Neuron (in vitro differentiated cells): ENCODE data around the gene CCDC88C.
"Not testable (repeated sequence)": the region's sequence is repeated elsewhere in the genome, so short reads cannot be mapped to it uniquely, and the experiment has no call there.

Source experiments
- H2AFZ ChIP-seq: one replicate; pipeline ENCODE4 v1.6.1; 2013; ENCODE audit warnings: low read depth, mild to moderate bottlenecking, inconsistent platforms, low read length, moderate library complexity
- H3K27me3 ChIP-seq: one replicate; pipeline ENCODE4 v1.6.1; 2013; ENCODE audit warnings: low read length; ENCODE audit not compliant: insufficient read depth
- H3K36me3 ChIP-seq: one replicate; pipeline ENCODE4 v1.6.1; 2013; ENCODE audit warnings: low read length; ENCODE audit not compliant: insufficient read depth
- H3K4me1 ChIP-seq: one replicate; pipeline ENCODE4 v1.6.1; 2013; ENCODE audit warnings: low read length; ENCODE audit not compliant: insufficient read depth
- H3K4me3 ChIP-seq: 2 replicates; pipeline ENCODE4 v1.5.1; 2013; ENCODE audit warnings: mild to moderate bottlenecking, low read length, moderate library complexity
- H3K9me3 ChIP-seq: one replicate; pipeline ENCODE4 v1.6.1; 2013; ENCODE audit warnings: low read length

CCDC88C gene

GRCh38 chr14:91232603-91233002 is 185.0 kb downstream of the CCDC88C start:
- Histone ChIP-seq H3K9me3 (peaks cover 5% of the 10 kb centered on the region), H3K36me3 (no peaks in the 10 kb centered on the region), H2AFZ (no peak overlapping the region), H3K27me3 (no peaks in the 10 kb centered on the region), H3K4me1 (no peaks in the 10 kb centered on the region), H3K4me3 (no peak overlapping the region)

GRCh38 chr14:91232052-91232451 is 185.6 kb downstream of the CCDC88C start:
- Histone ChIP-seq H3K4me3 (no peak overlapping the region), H2AFZ (no peak overlapping the region), H3K36me3 (no peaks in the 10 kb centered on the region), H3K9me3 (peaks cover 5% of the 10 kb centered on the region), H3K4me1 (no peaks in the 10 kb centered on the region), H3K27me3 (no peaks in the 10 kb centered on the region)

- Histone ChIP-seq H3K4me3 (no peak overlapping the region), H3K9me3 (peaks cover 5% of the 10 kb centered on the region), H2AFZ (no peak overlapping the region), H3K4me1 (no peaks in the 10 kb centered on the region), H3K27me3 (no peaks in the 10 kb centered on the region), H3K36me3 (no peaks in the 10 kb centered on the region)
Observed at GRCh38 chr14:91231446-91231845, 186.2 kb downstream of the CCDC88C start.

- H3K4me3 ChIP-seq = no peak overlapping the region
- H3K27me3 ChIP-seq = no peaks in the 10 kb centered on the region
- H3K9me3 ChIP-seq = peaks cover 5% of the 10 kb centered on the region
- no peaks in the 10 kb centered on the region for H3K4me1 ChIP-seq
- H3K36me3 ChIP-seq = no peaks in the 10 kb centered on the region
- H2AFZ ChIP-seq = no peak overlapping the region
Observed at GRCh38 chr14:91230397-91231035, 187.1 kb downstream of the CCDC88C start.

GRCh38 chr14:91229743-91230200 is 187.8 kb downstream of the CCDC88C start:
- peaks cover under 1% of the 10 kb centered on the region for H3K36me3 ChIP-seq

GRCh38 chr14:91229005-91229382 is 188.6 kb downstream of the CCDC88C start:
- H3K4me3 ChIP-seq = no peak overlapping the region
- H3K36me3 ChIP-seq = peaks cover 3% of the 10 kb centered on the region
- H3K9me3 ChIP-seq = peaks cover 3% of the 10 kb centered on the region
- H3K4me1 ChIP-seq = no peaks in the 10 kb centered on the region
- no peak overlapping the region for H2AFZ ChIP-seq
- H3K27me3 ChIP-seq = no peaks in the 10 kb centered on the region

More at GRCh38 chr14:91229743-91230200, 187.8 kb downstream of the CCDC88C start:
- Histone ChIP-seq H3K4me3 (no peak overlapping the region), H3K4me1 (no peaks in the 10 kb centered on the region), H2AFZ (no peak overlapping the region), H3K9me3 (peaks cover 5% of the 10 kb centered on the region), H3K27me3 (no peaks in the 10 kb centered on the region)

GRCh38 chr14:91228112-91229004 is 189.3 kb downstream of the CCDC88C start:
- H3K36me3 ChIP-seq = peaks cover 3% of the 10 kb centered on the region

GRCh38 chr14:91227183-91227628 is 190.4 kb downstream of the CCDC88C start:
- H3K4me3 ChIP-seq = no peak overlapping the region
- H3K9me3 ChIP-seq = peaks cover 3% of the 10 kb centered on the region
- no peak overlapping the region for H2AFZ ChIP-seq
- H3K4me1 ChIP-seq = no peaks in the 10 kb centered on the region
- H3K27me3 ChIP-seq = no peaks in the 10 kb centered on the region
- H3K36me3 ChIP-seq = peaks cover 3% of the 10 kb centered on the region

More at GRCh38 chr14:91228112-91229004, 189.3 kb downstream of the CCDC88C start:
- H2AFZ ChIP-seq = no peak overlapping the region
- H3K9me3 ChIP-seq = peaks cover 3% of the 10 kb centered on the region
- no peaks in the 10 kb centered on the region for H3K4me1 ChIP-seq
- H3K4me3 ChIP-seq = no peak overlapping the region
- H3K27me3 ChIP-seq = no peaks in the 10 kb centered on the region

GRCh38 chr14:91226360-91226759 is 191.3 kb downstream of the CCDC88C start:
- not testable (repeated sequence) for H3K4me1 ChIP-seq, H2AFZ ChIP-seq, H3K36me3 ChIP-seq, H3K27me3 ChIP-seq, H3K9me3 ChIP-seq, H3K4me3 ChIP-seq

- peaks cover 3% of the 10 kb centered on the region for H3K9me3 ChIP-seq
- H2AFZ ChIP-seq = no peak overlapping the region
- H3K27me3 ChIP-seq = no peaks in the 10 kb centered on the region
- no peaks in the 10 kb centered on the region for H3K4me1 ChIP-seq
- H3K4me3 ChIP-seq = no peak overlapping the region
- peaks cover 3% of the 10 kb centered on the region for H3K36me3 ChIP-seq
Observed at GRCh38 chr14:91225025-91225424, 192.6 kb downstream of the CCDC88C start.

- H2AFZ ChIP-seq = no peak overlapping the region
- peaks cover 3% of the 10 kb centered on the region for H3K36me3 ChIP-seq
- peaks cover under 1% of the 10 kb centered on the region for H3K4me1 ChIP-seq
- no peak overlapping the region for H3K4me3 ChIP-seq
- H3K9me3 ChIP-seq = no peaks in the 10 kb centered on the region
- H3K27me3 ChIP-seq = no peaks in the 10 kb centered on the region
Observed at GRCh38 chr14:91223028-91223783, 194.4 kb downstream of the CCDC88C start.
